Activated CD4-positive, alpha-beta T cell treated with anti-CD3 and anti-CD28 coated beads, Interleukin-2, Interleukin-6, amounts not matched to agents 100 ng/mL and 50 ng/mL, durations not matched to agents 16 hours and 8 hours (primary cell): ENCODE measurements around the gene SLC39A7.

Source experiments
- DNase-seq: peaks from one replicate; pipeline ENCODE4 v3.0.0-alpha.2; 2020

Gene SLC39A7

GRCh38 chr6:33247977-33248642 is 47.4 kb downstream of the SLC39A7 start:
- peak; percentile 93 for DNase-seq

- no peak for DNase-seq
Observed at GRCh38 chr6:33248643-33248931, 47.9 kb downstream of the SLC39A7 start.

DNA sequence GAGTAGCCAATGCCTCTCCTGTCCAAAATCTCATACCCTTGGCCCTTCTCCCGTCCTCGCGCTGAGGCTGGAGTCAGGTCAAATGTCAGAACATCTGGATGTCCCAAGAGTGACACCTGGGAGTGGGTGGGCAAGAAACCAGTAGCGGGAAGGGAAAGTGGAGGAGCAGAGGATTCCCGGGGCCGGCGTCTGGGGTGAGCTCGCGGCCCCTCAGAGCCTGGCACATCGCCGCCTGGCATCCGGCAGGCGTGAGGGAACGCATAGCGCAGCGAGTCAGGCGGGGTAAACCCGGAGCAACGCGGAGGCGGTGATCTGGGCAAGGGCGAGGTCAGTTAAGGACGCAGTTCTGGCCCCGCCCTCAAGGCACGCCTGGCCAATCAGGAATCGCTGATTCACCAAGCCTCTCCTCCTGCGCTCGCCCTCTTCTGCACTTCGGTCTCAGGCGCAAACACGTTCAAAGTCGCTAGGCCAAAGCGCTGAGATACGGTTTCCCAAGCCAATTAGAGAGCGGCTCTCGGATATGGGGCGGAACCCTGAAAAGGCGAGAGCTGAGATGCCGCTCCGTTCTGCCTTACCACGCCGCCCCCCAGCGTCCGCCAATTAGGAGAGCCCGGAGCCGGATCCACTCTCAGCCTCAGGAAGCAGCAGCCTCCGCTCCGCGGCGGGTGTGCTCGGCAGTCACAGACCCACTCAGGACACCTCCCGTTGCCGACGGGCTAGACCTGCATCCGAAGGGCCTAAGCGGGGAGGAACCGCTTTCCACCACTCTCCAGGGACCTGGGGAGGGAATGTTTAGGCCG is 48.5 kb downstream of the SLC39A7 start:
- peak; percentile 98 for DNase-seq

- DNase-seq = peak; percentile 37
Observed at GRCh38 chr6:33249732-33250630, 49.3 kb downstream of the SLC39A7 start.

- DNase-seq = no peak
Observed at GRCh38 chr6:33250731-33251130, 50.1 kb downstream of the SLC39A7 start.

- DNase-seq = peak; percentile 23
Observed at GRCh38 chr6:33251395-33252012, 50.8 kb downstream of the SLC39A7 start.

DNA sequence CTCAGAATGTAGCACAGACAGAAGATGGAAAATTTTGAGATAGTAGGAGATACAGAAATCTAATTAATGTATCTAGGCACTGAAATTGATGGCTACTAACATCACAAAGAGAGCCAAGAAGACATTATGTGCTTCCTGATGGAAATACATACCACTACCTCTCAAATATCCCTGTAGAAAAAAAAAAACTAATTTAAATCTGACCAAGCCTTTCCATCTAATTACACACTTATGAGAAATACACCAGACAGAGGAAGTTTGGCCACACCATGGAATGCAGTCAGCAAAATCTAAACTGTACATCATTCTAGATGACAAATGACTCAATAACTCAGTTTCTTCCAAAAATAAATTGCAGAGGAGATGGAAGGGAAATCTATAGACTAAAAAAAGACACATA is 52.1 kb downstream of the SLC39A7 start:
- no peak for DNase-seq
